ENCODE data around the gene ZSCAN5B. TPM values are rescaled to one million over a fixed set of nuclear protein-coding genes. Genes with fewer than 3 reads are reported as not detected.

Gene ZSCAN5B
- total and polyA plus RNA-seq, 9 of the 15 experiments (the other 6 are each of a cell fraction or from before 2014, with no cell fraction given) = 0.03 to 0.07 TPM; not detected in 7

DNA sequence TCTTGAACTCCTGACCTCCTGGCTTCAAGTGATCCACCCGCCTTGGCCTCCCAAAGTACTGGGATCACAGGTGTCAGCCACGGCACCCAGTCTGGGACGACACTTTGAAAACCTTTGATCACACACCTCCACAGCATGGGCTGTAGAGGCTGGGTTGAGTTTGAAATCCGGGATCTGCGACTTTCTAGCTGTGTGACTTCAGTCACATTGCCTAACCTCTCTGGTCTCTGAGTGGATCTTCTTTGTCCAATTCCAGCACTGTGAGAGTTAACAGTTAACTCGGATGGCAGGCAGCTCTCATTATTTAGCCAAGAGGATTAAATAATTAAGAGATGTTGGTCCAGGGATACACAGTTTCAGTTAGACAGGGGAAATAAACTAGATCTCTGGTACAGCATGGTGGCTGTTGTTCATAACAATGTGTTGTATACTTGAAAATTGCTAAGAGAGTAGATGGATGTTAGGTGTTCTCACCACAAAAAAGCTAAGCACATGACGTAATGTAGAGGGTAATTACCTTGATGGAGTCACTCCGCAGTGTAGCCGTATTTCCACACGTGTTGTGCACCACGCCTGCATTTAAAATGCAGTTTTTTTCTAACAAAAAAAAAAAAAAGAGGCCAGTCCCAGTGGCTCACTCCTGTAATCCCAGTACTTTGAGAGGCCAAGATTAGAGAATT is 19.9 kb downstream of the ZSCAN5B start (continued):
- TF ChIP-seq JUN (IDR thresholded peaks at IDR 0.05; ENCODE audit: borderline replicate concordance, low read depth, low read length) (no peak), JUN (CRISPR knock-in tag; IDR thresholded peaks at IDR 0.05; ENCODE audit: borderline replicate concordance) (no peak), ATF7 (IDR thresholded peaks at IDR 0.05) (peak; percentile 35; the same call in 1 of the 2 replicates)

DNA sequence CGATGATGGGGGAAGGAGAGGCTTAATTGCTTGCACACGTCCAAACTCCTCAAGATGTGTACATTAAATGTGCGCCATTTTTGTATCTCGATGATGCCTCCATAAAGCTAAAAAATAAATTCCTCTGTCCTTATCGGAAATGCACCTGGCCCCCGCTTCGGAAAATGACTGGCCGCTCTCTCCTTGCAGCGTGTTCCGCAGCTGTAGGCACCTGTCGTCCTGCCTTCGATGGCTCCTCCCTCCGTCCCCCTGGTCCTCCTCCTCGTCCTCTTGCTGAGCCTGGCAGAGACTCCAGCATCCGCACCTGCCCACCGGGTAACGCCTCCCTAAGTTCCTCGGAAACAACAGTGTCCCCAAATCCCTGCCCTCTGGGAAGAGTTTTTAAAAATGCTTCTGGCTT is 20.7 kb downstream of the ZSCAN5B start:
- Histone ChIP-seq H4K20me1 (replicated peaks; ENCODE audit: control insufficient read depth, insufficient read depth, low read length) (no peaks in the 10 kb centered on the region), H3K4me2 (ENCODE audit: insufficient read depth, low read length) (no peak overlapping the region), H3K9me1 (ENCODE audit: control insufficient read depth, insufficient read depth, low read length) (no peaks in the 10 kb centered on the region), H3K79me2 (ENCODE audit: control insufficient read depth, insufficient read depth, low read length) (no peaks in the 10 kb centered on the region), H3K9me3 (replicated peaks; ENCODE audit: control insufficient read depth, insufficient read depth, low read depth, low read length) (no peaks in the 10 kb centered on the region), H2AFZ (ENCODE audit: low read depth, low read length) (no peak overlapping the region), H3K4me1 (replicated peaks in 1 of 2; ENCODE audit: control insufficient read depth in 2 of 2, insufficient read depth in 2 of 2, low read length in 2 of 2) (peaks cover 5 to 21% of the 10 kb centered on the region in 2 experiments; a peak in 3 of 5 replicates), H3K27ac (ENCODE audit: extremely low read depth, low read depth, low read length) (no peak overlapping the region), H3K36me3 (ENCODE audit: control insufficient read depth, insufficient read depth, low read length) (no peaks in the 10 kb centered on the region), H3K4me3 (no peak overlapping the region), H3K27me3 (ENCODE audit: control insufficient read depth in 2 of 2, insufficient read depth in 2 of 2, low read length in 2 of 2) (peaks cover 3 to 33% of the 10 kb centered on the region in 2 experiments), H3K9ac (ENCODE audit: insufficient read depth in 1 of 2, low read depth in 2 of 2, low read length in 2 of 2) (no peak overlapping the region; a peak in 1 of 4 replicates)
- no peak for FAIRE-seq
- no peak for ATAC-seq
- POLR2A ChIA-PET = interaction anchor here (0.6 to 0.7 kb wide), 2 partner anchors 59 to 199 kb away, joined by 3 read pairs; no protein-coding TSS in a partner anchor
- intact Hi-C loops (cut with micrococcal nuclease) (no loop called here), in situ Hi-C loops (cut with MboI) (no loop called here)
- no TSS peak for BruUV-seq (replicated peaks)
- no peak for DNase-seq (ENCODE audit: extremely low read depth in 1 of 4, low spot score in 3 of 4)
- CTCF ChIA-PET (ENCODE audit: low intra/inter-chr PET ratio) = no interaction called here
- 24% methylated on average over 17 of the region's 18 CpGs for WGBS (ENCODE audit: insufficient coverage, low coverage, missing lambda C conversion rate)
- TF ChIP-seq, protein P1, sequence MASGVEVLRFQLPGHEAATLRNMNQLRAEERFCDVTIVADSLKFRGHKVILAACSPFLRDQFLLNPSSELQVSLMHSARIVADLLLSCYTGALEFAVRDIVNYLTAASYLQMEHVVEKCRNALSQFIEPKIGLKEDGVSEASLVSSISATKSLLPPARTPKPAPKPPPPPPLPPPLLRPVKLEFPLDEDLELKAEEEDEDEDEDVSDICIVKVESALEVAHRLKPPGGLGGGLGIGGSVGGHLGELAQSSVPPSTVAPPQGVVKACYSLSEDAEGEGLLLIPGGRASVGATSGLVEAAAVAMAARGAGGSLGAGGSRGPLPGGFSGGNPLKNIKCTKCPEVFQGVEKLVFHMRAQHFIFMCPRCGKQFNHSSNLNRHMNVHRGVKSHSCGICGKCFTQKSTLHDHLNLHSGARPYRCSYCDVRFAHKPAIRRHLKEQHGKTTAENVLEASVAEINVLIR (CRISPR knock-in tag; IDR thresholded peaks at IDR 0.05) = no peak
- no peak for TF ChIP-seq ZKSCAN3 (CRISPR knock-in tag; IDR thresholded peaks at IDR 0.05)
- TF ChIP-seq, protein P2, sequence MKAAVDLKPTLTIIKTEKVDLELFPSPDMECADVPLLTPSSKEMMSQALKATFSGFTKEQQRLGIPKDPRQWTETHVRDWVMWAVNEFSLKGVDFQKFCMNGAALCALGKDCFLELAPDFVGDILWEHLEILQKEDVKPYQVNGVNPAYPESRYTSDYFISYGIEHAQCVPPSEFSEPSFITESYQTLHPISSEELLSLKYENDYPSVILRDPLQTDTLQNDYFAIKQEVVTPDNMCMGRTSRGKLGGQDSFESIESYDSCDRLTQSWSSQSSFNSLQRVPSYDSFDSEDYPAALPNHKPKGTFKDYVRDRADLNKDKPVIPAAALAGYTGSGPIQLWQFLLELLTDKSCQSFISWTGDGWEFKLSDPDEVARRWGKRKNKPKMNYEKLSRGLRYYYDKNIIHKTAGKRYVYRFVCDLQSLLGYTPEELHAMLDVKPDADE (conservative IDR thresholded peaks at IDR 0.05; ENCODE audit: control insufficient read depth, low read depth, low read length) = no peak
- TF ChIP-seq TCFL5 (CRISPR knock-in tag; conservative IDR thresholded peaks at IDR 0.05) = no peak
- no peak for TF ChIP-seq LARP7 (IDR thresholded peaks at IDR 0.05)
- TF ChIP-seq, protein P3, sequence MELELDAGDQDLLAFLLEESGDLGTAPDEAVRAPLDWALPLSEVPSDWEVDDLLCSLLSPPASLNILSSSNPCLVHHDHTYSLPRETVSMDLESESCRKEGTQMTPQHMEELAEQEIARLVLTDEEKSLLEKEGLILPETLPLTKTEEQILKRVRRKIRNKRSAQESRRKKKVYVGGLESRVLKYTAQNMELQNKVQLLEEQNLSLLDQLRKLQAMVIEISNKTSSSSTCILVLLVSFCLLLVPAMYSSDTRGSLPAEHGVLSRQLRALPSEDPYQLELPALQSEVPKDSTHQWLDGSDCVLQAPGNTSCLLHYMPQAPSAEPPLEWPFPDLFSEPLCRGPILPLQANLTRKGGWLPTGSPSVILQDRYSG (tag; conservative IDR thresholded peaks at IDR 0.05; ENCODE audit: low read depth) = no peak
- no peak for TF ChIP-seq CC2D1A (IDR thresholded peaks at IDR 0.05)
- no peak for TF ChIP-seq GTF2F1 (IDR thresholded peaks at IDR 0.05; ENCODE audit: low read depth, low read length)
- no peak for TF ChIP-seq ZNF778 (CRISPR knock-in tag; IDR thresholded peaks at IDR 0.05)
- TF ChIP-seq POLR3A (IDR thresholded peaks at IDR 0.05; ENCODE audit: borderline replicate concordance, extremely low read depth, insufficient read depth, insufficient read length) = no peak
- no peak for TF ChIP-seq BRCA1 (IDR thresholded peaks at IDR 0.05)
- TF ChIP-seq BRCA1 (CRISPR knock-in tag; IDR thresholded peaks at IDR 0.05) = no peak
- no peak for TF ChIP-seq EP300 (IDR thresholded peaks at IDR 0.05; ENCODE audit: low read length)
- TF ChIP-seq NCOA6 (IDR thresholded peaks at IDR 0.05) = no peak
